NCI-H187 treated with DMSO at 0.1 percent for 48 hours (cell line): ENCODE data around the gene MSI2.

Experiments used
- DNase-seq: peaks from one replicate; lab custom pipeline; 2025; lab: John Stamatoyannopoulos, UW

MSI2 gene

GRCh38 chr17:57395721-57396321 lies 139.5 kb downstream of the MSI2 start:
- no peak for DNase-seq

- no peak for DNase-seq
Measured at GRCh38 chr17:57396511-57396921, 140.2 kb downstream of the MSI2 start.

- DNase-seq, result no peak
Measured at GRCh38 chr17:57397402-57397801, 141.1 kb downstream of the MSI2 start.

DNA sequence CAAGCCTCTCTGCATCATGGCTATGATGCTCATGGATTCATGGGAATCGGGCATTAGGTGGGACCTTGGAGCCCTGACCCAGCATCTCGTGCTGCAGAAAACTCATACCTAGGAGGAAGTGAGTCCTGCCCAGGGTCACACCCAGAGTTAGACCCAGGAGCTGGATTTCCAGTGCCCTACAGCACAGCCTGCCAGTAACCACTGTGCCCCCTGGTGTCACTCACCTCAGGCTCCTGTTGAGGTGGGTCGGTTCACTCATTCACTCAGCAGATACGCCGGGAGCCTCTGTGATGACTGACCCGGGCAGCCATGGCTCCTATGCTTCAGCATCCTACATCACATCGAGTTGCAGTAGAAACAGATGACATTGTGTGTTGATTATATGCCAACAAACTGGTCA lies 143.4 kb downstream of the MSI2 start:
- DNase-seq, result no peak

DNA sequence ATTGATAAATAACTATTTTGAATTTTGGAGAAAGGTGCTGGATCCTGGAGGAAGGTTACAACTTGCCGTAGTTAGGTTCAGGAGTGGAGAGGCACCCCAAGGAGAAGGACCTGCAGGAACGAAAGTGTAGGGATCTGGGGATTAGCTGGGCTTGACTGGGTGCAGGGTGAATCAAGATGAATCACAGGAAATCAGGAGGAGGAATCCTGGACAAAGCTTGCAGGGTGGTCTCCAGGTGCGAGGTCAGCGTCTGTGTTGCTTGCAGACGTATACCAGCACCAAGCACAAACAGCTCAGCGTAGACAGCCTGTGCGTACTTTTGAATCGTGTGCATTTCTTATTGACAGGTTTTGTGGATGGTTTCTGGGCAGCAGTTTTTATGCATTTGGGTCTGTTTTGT lies 144.3 kb downstream of the MSI2 start:
- no peak for DNase-seq

GRCh38 chr17:57401556-57402488 lies 145.5 kb downstream of the MSI2 start:
- no peak for DNase-seq

GRCh38 chr17:57402681-57403180 lies 146.4 kb downstream of the MSI2 start:
- no peak for DNase-seq

GRCh38 chr17:57403236-57403635 lies 146.9 kb downstream of the MSI2 start:
- no peak for DNase-seq

DNA sequence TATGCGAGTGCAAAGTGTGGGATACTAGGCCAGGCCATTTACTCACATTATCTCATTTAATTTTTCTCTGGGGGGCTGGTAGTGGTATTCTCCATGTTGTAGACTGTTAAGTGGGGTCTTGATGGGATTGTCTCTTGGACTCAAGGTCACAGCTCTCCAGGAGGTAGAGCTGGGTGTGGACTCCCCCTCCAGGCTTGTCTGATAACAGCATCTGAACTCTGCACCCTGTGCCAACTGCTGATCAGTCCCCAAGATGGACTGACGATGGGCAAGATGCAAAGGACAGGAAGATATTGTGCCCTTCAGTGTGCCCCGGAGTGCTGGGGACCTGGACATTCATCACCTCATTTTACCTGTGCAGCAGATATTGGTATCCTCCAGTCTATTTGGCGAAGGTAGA lies 147.8 kb downstream of the MSI2 start:
- DNase-seq, result no peak

GRCh38 chr17:57404795-57405490 lies 148.6 kb downstream of the MSI2 start:
- no peak for DNase-seq

GRCh38 chr17:57405491-57406072 lies 149.3 kb downstream of the MSI2 start:
- no peak for DNase-seq

DNA sequence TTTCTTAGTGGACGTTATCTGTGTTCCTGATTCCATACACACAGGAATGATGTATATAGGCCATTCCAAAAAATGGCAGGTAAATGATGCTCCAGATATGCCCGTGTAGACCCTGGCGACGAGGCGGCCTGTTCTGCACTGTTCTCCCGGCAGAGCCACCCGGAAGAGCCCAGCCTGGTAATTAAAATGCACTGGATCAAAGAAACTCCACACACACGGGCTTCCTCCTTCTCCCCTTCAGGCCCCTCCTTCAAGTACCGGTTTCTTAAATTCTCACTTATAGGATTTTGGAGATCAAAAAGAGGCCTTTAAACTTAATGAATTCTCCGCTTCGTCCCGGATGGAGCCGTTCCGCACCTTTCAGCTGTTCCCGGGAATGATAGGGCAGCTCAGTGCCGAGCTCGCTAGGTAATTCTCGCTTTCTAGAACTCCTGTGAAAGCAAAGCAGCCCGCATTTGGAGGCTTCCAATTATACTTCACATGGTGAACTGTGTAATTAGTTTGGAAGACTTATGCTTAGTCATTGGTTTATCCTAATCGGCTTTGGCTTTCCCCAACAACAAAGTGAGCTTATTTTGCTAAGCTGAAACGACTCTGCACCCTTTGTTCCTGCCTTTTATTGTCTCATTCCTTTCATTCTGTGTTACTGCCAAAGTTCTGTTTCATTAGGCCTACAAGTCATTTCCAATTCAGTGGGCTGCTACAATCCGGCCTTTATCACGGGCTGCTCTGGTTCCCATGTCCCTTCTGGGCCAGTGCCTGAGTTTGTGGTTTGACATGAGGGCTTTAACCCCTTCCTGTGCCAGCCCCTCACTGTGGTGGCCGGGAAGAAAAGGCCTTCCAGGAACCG lies 150.0 kb downstream of the MSI2 start:
- no peak for DNase-seq

- DNase-seq, result no peak
Measured at GRCh38 chr17:57406981-57407286, 150.6 kb downstream of the MSI2 start.

- no peak for DNase-seq
Measured at GRCh38 chr17:57407287-57408070, 151.2 kb downstream of the MSI2 start.

GRCh38 chr17:57408071-57408811 lies 151.9 kb downstream of the MSI2 start:
- DNase-seq, result no peak

- DNase-seq, result no peak
Measured at GRCh38 chr17:57410169-57410568, 153.8 kb downstream of the MSI2 start.

DNA sequence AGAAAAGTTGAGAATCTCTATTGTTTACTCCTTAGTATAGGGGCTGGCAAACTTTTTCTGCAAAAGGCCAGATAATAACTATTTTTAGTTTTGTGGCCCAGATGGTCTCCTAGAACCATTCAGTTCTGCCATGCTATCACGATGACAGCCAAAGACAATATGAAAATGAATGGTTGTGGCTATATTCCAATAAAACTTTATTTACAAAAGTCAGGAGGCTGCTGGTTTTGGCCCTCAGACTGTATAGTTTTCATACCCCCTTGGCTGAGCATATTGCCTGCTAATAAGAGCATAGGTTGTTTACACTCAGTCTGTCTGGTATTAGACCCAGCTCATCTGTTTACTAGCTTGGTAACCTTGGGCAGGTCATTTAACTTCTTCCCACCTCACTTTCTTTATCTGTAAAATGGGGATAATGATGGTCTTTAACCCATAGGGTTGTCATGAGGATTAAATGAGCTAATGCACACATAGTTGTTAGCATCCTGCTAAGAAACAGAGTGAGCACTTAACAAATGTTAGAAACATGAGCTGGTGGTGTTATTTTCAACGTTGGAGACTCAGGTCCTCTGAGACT lies 156.3 kb downstream of the MSI2 start:
- DNase-seq, result no peak

GRCh38 chr17:57413848-57414651 lies 157.7 kb downstream of the MSI2 start:
- no peak for DNase-seq

- no peak for DNase-seq
Measured at GRCh38 chr17:57415751-57416207, 159.5 kb downstream of the MSI2 start.
